ENCODE results near the gene AK5.

DNA sequence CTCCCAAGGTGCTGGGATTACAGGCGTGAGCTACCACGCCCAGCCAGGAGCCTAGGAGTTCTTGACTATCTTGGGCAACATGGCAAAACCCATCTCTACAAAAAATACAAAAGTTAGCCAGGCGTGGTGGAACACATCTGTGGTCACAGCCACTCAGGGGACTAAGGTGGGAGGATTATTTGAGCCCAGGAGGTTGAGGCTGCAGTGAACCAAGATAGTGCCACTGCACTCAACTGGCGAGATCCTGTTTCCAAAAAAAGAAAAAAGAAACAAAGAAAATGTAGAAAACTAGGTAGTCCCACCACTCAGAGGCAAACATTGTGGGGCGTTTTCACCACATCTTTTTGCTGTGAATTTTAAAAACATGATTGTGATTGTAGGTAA is 259.3 kb downstream of the AK5 start:
- no peak for TF ChIP-seq TAF1 (IDR thresholded peaks at IDR 0.05; ENCODE audit: borderline replicate concordance, insufficient read depth, low read length)
- no peak for TF ChIP-seq POLR2AphosphoS5 (IDR thresholded peaks at IDR 0.05; ENCODE audit: low read depth, low read length)
- no peak for TF ChIP-seq SIN3A (IDR thresholded peaks at IDR 0.05; ENCODE audit: borderline replicate concordance, insufficient read depth, low read length)
- TF ChIP-seq, protein P1, sequence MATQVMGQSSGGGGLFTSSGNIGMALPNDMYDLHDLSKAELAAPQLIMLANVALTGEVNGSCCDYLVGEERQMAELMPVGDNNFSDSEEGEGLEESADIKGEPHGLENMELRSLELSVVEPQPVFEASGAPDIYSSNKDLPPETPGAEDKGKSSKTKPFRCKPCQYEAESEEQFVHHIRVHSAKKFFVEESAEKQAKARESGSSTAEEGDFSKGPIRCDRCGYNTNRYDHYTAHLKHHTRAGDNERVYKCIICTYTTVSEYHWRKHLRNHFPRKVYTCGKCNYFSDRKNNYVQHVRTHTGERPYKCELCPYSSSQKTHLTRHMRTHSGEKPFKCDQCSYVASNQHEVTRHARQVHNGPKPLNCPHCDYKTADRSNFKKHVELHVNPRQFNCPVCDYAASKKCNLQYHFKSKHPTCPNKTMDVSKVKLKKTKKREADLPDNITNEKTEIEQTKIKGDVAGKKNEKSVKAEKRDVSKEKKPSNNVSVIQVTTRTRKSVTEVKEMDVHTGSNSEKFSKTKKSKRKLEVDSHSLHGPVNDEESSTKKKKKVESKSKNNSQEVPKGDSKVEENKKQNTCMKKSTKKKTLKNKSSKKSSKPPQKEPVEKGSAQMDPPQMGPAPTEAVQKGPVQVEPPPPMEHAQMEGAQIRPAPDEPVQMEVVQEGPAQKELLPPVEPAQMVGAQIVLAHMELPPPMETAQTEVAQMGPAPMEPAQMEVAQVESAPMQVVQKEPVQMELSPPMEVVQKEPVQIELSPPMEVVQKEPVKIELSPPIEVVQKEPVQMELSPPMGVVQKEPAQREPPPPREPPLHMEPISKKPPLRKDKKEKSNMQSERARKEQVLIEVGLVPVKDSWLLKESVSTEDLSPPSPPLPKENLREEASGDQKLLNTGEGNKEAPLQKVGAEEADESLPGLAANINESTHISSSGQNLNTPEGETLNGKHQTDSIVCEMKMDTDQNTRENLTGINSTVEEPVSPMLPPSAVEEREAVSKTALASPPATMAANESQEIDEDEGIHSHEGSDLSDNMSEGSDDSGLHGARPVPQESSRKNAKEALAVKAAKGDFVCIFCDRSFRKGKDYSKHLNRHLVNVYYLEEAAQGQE (IDR thresholded peaks at IDR 0.05; ENCODE audit: insufficient read depth in 1 of 2, low read depth in 2 of 2, low read length in 2 of 2): no peak
